Measurements from ENCODE around the gene ANKH. TPM values are rescaled to one million over a fixed set of nuclear protein-coding genes. Genes with fewer than 3 reads are reported as not detected.

The ANKH gene
- polyA plus RNA-seq, 3 donors, result 12.9 to 18.7 (median 14.0) TPM

DNA sequence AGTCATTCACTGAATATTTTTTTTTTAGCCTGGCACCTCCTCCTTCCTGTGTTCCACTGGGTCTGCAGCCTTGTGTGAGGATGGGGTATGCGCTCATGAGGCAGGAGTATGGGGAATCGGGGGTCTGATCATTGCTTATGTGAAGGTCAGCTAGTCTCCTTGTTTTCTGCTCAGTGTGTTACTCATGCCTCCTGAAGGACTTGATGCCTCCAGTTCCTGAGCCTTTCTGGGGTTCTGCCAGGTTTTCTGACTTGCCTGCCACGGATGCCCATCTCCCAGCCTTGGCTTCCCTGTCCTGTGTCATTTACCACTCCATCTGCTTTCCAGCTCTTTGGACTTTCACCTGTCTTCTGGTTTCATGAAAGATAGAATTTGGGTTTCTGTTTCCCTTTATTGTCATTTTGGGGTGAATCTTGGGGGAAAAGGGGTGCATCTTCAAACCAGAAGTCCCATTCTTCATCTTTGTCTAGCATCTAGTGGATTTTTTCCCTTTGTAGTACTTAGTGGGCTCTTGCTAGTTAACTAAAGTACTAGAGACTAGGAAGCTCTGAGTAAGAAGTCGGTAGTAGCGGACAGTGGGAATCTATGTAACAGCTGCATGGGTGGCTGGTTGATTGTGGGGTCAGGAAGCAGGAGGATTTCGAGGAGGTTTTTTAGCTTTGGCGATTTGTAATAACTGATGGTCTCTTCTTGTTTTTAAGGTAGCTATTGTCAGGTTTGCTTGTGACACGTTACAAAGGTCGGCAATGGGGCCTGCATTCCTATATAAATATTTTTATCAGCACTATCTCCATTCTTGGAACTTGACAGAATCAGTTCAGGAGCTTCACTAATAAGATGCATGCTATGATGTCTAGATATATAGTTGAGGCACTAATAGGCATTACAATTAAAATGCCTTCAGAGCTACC lies 198.8 kb downstream of the ANKH start:
- DNase-seq (ENCODE audit: low read depth in 3 of 3, low spot score in 2 of 3), result no peak

- DNase-seq (ENCODE audit: low read depth in 3 of 3, low spot score in 2 of 3), result no peak
Measured at GRCh38 chr5:14672082-14672481, 199.5 kb downstream of the ANKH start.

- DNase-seq (ENCODE audit: low read depth in 3 of 3, low spot score in 2 of 3), result no peak
Measured at GRCh38 chr5:14671414-14671813, 200.2 kb downstream of the ANKH start.

DNA sequence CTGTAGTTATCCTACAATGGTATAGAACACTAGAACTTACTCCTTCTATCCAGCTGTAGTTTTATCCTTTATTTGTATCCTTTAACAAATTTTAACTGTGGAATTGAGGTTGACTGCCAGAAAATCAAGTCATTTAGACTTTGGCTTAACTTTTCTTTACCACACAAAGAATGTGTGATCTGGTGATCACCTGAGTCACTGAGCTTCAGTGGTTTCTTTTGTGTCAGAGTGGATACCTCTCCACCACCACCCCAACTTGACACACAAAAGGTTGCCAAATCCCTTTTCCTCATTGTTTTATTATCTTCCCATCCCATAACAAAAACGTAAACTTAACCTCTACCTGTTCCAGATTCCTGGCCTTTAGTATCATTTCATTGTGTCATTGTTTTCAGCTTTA lies 201.6 kb downstream of the ANKH start:
- no peak for DNase-seq (ENCODE audit: low read depth in 3 of 3, low spot score in 2 of 3)

- DNase-seq (ENCODE audit: low read depth in 3 of 3, low spot score in 2 of 3), result no peak
Measured at GRCh38 chr5:14669415-14669814, 202.2 kb downstream of the ANKH start.

DNA sequence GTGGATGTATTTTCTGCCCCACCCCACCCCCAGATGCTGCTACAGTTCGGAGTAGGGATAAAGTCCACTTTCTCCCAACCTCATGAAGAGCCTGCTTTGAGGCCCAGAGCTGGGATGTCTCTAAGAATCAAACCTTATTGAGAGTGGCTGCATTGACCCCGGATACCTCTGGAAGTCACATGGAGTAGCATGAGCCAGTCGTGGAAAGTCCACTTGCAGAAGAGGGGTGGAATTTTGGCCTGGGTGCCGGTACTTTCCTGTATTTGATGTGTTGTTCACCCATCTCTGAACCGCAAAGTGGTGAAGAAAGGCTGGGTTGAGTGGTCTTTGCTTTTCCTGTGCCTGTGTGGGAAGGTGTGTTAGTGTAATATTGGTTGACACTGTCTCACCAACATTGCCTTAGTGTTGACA lies 203.4 kb downstream of the ANKH start:
- DNase-seq (ENCODE audit: low read depth in 3 of 3, low spot score in 2 of 3), result no peak

DNA sequence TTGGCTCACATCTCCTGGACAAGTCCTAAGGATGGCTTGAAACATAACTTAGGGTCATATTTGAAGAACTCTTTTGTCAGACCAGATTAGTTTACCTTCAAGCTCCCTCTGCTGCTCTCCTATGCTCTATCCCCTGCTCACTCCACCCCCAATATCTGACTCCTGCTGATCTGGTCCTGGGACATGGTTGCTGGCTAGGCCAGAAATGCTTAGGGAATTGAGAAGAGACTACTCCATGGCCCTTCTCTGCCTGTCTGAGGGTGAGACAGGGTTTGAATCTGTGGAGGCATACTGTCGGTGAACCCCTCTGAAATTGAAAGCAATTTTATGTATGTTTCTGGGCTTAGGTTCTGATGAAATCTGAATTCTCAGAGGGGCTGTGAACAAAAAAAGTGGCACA lies 203.8 kb downstream of the ANKH start:
- DNase-seq (ENCODE audit: low read depth in 3 of 3, low spot score in 2 of 3), result no peak

DNA sequence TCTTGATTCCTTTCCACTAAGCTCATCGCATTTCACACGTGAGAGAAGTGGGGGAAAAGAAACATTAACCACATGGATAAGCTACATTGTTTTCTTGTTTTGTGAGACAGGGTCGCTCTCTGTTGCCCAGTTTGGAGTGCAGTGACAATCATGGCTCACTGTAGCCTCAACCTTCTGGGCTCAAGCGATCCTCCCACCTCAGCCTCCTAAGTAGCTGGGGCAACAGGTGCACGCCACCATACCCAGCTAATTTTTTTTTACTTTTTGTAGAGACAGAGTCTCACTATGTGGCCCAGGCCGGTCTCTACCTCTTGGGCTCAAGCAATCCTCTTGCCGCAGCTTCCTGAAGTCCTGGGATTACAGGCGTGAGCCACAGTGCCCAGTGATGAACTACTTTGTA lies 204.3 kb downstream of the ANKH start:
- DNase-seq (ENCODE audit: low read depth in 3 of 3, low spot score in 2 of 3), result no peak

DNA sequence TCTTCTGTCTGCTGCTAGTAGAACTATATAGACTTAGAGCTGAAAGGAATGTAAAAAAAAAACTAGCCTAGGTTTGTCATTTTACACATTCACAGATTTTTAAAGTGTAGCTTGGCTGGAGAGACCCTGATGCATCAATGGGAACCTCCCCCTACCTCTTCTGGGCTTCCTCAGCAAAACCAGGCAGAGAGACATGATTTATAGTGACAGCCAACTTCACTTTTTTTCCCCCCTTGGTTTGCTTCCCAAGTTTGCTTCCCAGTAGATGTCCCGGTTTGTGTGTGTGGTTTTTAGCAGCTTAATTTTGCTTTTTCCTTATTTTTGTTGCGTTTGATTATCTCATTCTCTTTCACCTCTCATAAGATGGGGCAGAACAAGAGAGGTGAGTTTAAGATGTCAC lies 205.2 kb downstream of the ANKH start:
- no peak for DNase-seq (ENCODE audit: low read depth in 3 of 3, low spot score in 2 of 3)

- no peak for DNase-seq (ENCODE audit: low read depth in 3 of 3, low spot score in 2 of 3)
Measured at GRCh38 chr5:14665949-14666348, 205.6 kb downstream of the ANKH start.

DNA sequence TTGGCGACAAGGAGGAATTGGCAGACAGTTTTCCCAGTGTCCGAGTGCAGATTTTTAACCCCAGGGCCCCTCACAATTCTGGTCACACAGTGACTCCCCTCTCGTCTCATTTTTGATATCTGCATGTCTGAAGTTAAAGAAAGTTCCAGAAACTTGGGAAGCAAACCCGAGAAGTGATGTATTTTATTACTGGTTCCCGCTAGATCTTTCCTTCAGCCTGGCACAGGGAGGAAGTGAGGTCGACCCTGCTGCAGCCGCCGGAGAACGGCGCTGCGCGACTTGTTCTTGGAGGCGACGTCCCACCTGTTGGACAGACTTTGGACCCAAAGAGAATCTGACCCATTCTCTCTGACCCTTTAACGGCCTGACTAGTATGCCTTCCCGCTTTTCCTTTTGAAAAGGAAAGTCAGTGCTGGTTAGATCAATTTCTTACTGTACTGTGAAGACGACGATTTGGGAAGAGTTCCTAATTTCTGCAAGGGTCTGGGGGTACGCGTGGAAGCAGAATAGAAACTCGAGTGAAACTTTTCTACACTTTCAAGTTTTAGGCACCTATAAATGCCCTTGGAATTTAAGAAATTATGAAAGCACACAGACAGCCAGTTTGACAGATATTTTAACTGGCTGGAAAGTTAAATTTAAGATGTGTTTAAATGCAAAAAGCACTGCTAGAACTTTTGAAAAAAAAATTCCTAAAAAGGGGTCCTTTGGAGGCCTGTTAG lies 206.3 kb downstream of the ANKH start:
- peak in 1 of 3 donors; percentile 25 for DNase-seq (ENCODE audit: low read depth in 3 of 3, low spot score in 2 of 3)

GRCh38 chr5:14664270-14665100 lies 207.1 kb downstream of the ANKH start, which contains the start of gene OTULIN:
TSS of gene OTULIN (plus strand) at chr5:14664718. CDS start at chr5:14664826, 108 bp downstream.
- DNase-seq (ENCODE audit: low read depth in 3 of 3, low spot score in 2 of 3), result peak; percentile 73 to 88 (median 80)

DNA sequence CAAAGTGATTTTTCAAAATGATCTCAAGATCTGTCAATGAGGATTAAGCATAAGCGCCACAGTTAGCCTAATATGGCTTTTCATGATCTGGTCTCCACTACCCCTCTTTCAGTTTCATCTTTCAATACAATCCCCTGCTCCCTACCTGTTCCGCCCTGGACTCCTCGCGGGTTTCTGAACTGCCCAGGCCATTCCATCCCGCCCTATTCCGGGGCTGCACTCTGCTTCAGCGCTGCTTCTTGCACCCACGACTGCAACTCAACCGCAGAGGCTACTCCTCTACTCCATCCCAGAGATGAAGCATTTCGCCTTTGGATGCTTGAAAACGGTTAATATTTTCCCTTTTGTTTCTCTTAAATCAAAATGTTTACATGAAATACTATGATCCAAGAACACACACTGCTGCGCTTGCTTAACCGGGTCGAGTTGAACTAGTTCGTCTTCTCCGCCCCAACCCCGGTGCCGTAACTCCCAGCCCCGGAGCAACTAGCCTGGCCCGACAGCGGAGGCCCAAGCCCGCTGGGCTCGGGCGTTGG lies 207.8 kb downstream of the ANKH start:
- DNase-seq (ENCODE audit: low read depth in 3 of 3, low spot score in 2 of 3), result peak in 1 of 3 donors; percentile 29

DNA sequence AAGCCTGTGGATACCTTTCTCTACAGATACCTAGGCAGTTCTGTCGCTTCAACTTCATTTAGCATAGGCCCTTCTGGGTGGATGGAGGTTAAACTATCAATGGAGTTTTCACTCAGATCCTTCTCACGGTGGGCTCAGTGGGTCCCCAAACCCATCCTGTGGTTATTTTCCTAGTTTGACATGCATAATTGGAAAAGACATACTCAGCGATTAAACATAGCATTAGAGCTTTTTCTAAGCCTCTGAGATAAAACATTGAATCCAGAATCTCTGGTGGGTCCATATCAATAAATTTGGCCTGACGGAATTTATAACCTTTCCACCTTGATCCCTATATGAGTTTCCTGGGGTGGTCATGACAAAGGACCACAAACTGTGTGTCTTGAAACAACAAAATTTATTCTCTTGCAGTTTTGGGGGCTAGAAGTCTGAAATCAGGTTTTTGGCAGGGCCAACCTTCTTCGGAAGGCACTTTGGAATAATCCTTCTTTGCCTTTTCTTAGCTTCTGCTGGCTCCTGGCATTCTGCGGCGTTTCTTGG lies 208.8 kb downstream of the ANKH start:
- no peak for DNase-seq (ENCODE audit: low read depth in 3 of 3, low spot score in 2 of 3)

- DNase-seq (ENCODE audit: low read depth in 3 of 3, low spot score in 2 of 3), result no peak
Measured at GRCh38 chr5:14660833-14661232, 210.7 kb downstream of the ANKH start.

DNA sequence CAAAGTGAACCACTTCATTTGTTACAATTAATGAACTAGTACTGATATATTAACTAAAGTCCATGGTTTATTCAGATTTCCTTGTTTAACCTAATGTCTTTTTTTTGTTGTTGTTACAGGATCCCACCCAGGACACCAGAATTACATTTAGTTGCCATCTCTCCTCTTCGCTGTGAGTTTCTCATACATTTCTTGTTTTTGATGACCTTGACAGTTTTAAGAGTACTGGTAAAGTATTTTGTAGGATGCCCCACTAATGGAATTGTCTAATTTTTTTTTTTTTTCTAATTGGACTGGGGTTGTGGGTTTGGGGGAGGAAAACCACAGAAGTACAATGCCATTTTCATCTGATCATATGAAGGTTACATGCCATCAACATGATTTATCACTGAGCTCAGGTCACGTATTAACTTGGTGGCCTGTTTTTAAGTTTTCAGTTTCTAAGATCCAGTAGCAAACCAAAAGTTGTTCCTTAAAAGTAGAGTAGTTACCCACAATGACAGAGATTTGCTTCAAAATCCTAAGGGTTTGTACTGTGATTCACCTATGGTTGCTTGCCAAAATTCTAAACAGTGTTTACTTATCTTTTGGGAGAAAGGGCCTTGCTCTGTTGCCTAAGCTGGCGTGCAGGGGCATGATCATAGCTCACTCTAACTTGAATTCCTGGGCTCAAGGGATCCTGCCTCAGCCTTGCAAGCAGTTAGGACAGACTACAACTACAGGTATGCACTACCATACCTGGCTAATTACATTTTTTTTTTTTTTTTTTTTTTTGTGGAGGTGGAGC lies 211.6 kb downstream of the ANKH start:
- no peak for DNase-seq (ENCODE audit: low read depth in 3 of 3, low spot score in 2 of 3)

GRCh38 chr5:14656898-14657297 lies 214.7 kb downstream of the ANKH start:
- no peak for DNase-seq (ENCODE audit: low read depth in 3 of 3, low spot score in 2 of 3)

- DNase-seq (ENCODE audit: low read depth in 3 of 3, low spot score in 2 of 3), result no peak
Measured at GRCh38 chr5:14655146-14655741, 216.3 kb downstream of the ANKH start.

Measured in right renal cortex interstitium (tissue), 3 donors.